DND-41 (cell line): Measurements from ENCODE around the gene SHISA7.

ENCODE experiments used
- CTCF ChIP-seq: IDR thresholded peaks from 2 replicates; pipeline ENCODE4 v1.5.1; 2012; ENCODE audit warnings: borderline replicate concordance, low read length, moderate library complexity, mild to moderate bottlenecking; ENCODE audit not compliant: poor library complexity, severe bottlenecking; ENCODE audit errors: extremely low read depth
- EZH2 ChIP-seq: IDR thresholded peaks from 3 replicates; pipeline ENCODE4 v1.6.1; 2012; ENCODE audit warnings: borderline replicate concordance, low read depth, mild to moderate bottlenecking, moderate library complexity, low read length, inconsistent platforms; ENCODE audit not compliant: severe bottlenecking

DNA sequence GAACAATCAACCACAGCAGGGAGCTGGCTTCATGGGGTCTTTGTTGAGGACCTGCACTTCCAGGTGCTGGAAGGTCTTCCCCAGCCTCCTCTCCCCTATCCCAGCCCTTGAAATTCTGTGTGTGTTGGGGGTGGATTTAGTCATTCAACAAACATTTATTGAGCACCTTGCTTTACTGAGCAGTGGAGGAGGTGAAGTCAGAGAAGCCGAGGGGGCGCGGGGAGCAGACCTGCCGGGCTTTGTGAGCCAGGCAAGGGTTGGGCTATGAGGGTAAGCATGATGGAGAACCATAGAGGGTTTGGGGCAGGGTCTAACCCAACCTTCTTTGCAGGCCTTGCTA is 24.9 kb upstream of the SHISA7 start:
- no peak for TF ChIP-seq CTCF
- TF ChIP-seq EZH2: no peak
